ENCODE measurements around the gene FAM114A2.
"Not testable (repeated sequence)": the region's sequence is repeated elsewhere in the genome, so short reads cannot be mapped to it uniquely, and the experiment has no call there.

The FAM114A2 gene

GRCh38 chr5:154049636-154050035 lies 10.9 kb upstream of the FAM114A2 start:
- no peak for DNase-seq (ENCODE audit: low spot score)
- FAIRE-seq: no peak

- no peak for DNase-seq (ENCODE audit: low spot score)
- FAIRE-seq: no peak
Observed at GRCh38 chr5:154047324-154047723, 8.6 kb upstream of the FAM114A2 start.

- DNase-seq (ENCODE audit: low spot score) (no peak), FAIRE-seq (no peak)
Observed at GRCh38 chr5:154046486-154046885, 7.8 kb upstream of the FAM114A2 start.

GRCh38 chr5:154044581-154044980 lies 5.9 kb upstream of the FAM114A2 start:
- no peak for FAIRE-seq
- DNase-seq (ENCODE audit: low spot score): no peak

GRCh38 chr5:154044099-154044498 lies 5.4 kb upstream of the FAM114A2 start:
- FAIRE-seq (peak; percentile 46), DNase-seq (ENCODE audit: low spot score) (no peak)

GRCh38 chr5:154042766-154043165 lies 4.1 kb upstream of the FAM114A2 start:
- no peak for DNase-seq (ENCODE audit: low spot score)

GRCh38 chr5:154039458-154039829 lies 734 bp upstream of the FAM114A2 start:
- DNase-seq (ENCODE audit: low spot score): no peak
- no peak for FAIRE-seq

More at GRCh38 chr5:154042766-154043165, 4.1 kb upstream of the FAM114A2 start:
- no peak for FAIRE-seq

- no peak for FAIRE-seq
Observed at GRCh38 chr5:154038261-154038706, 426 bp downstream of the FAM114A2 start.

GRCh38 chr5:154034944-154035343 lies 3.8 kb downstream of the FAM114A2 start:
- FAIRE-seq: no peak
- DNase-seq (ENCODE audit: low spot score): no peak

More at GRCh38 chr5:154038261-154038706, 426 bp downstream of the FAM114A2 start:
- peak; percentile 23 for DNase-seq (ENCODE audit: low spot score)

- FAIRE-seq: no peak
- DNase-seq (ENCODE audit: low spot score): no peak
Observed at GRCh38 chr5:154031937-154032489, 6.7 kb downstream of the FAM114A2 start.

- DNase-seq (ENCODE audit: low spot score): no peak
- no peak for FAIRE-seq
Observed at GRCh38 chr5:154025951-154026350, 12.8 kb downstream of the FAM114A2 start.

- FAIRE-seq; DNase-seq (ENCODE audit: low spot score): not testable (repeated sequence)
Observed at GRCh38 chr5:154018919-154019318, 19.8 kb downstream of the FAM114A2 start.

- FAIRE-seq (no peak), DNase-seq (ENCODE audit: low spot score) (no peak)
Observed at GRCh38 chr5:154015071-154015693, 23.5 kb downstream of the FAM114A2 start.

- DNase-seq (ENCODE audit: low spot score): no peak
- FAIRE-seq: no peak
Observed at GRCh38 chr5:154010660-154011059, 28.1 kb downstream of the FAM114A2 start.

- no peak for FAIRE-seq
- DNase-seq (ENCODE audit: low spot score): no peak
Observed at GRCh38 chr5:154005648-154006047, 33.1 kb downstream of the FAM114A2 start.

GRCh38 chr5:154002511-154003020 lies 36.1 kb downstream of the FAM114A2 start:
- FAIRE-seq (no peak), DNase-seq (ENCODE audit: low spot score) (no peak)

- DNase-seq (ENCODE audit: low spot score) (no peak), FAIRE-seq (no peak)
Observed at GRCh38 chr5:154002093-154002492, 36.6 kb downstream of the FAM114A2 start.

- FAIRE-seq: no peak
- no peak for DNase-seq (ENCODE audit: low spot score)
Observed at GRCh38 chr5:154000703-154001102, 38.0 kb downstream of the FAM114A2 start.

GRCh38 chr5:153999995-154000394 lies 38.7 kb downstream of the FAM114A2 start:
- no peak for DNase-seq (ENCODE audit: low spot score)
- no peak for FAIRE-seq

- DNase-seq (ENCODE audit: low spot score) (no peak), FAIRE-seq (no peak)
Observed at GRCh38 chr5:153998768-153999167, 39.9 kb downstream of the FAM114A2 start.

- DNase-seq (ENCODE audit: low spot score) (no peak), FAIRE-seq (no peak)
Observed at GRCh38 chr5:153998010-153998409, 40.7 kb downstream of the FAM114A2 start.

GRCh38 chr5:153991168-153991567 lies 47.5 kb downstream of the FAM114A2 start:
- no peak for FAIRE-seq

GRCh38 chr5:153988510-153988909 lies 50.2 kb downstream of the FAM114A2 start:
- no peak for FAIRE-seq
- no peak for DNase-seq (ENCODE audit: low spot score)

More at GRCh38 chr5:153991168-153991567, 47.5 kb downstream of the FAM114A2 start:
- no peak for DNase-seq (ENCODE audit: low spot score)
